Mononuclear cell (primary cell): ENCODE data around the gene ITCH. TPM values are rescaled to one million over a fixed set of nuclear protein-coding genes. Genes with fewer than 3 reads are reported as not detected.
"Not testable (repeated sequence)": the region's sequence is repeated elsewhere in the genome, so short reads cannot be mapped to it uniquely, and the experiment has no call there.

Experiments
- H3K27me3 ChIP-seq: 2 replicates; pipeline ENCODE4 v1.6.0; 2011; ENCODE audit warnings: low read length, control low read depth; ENCODE audit not compliant: insufficient read depth
- H3K4me1 ChIP-seq: 2 replicates; pipeline ENCODE4 v1.5.1; 2011; ENCODE audit warnings: mild to moderate bottlenecking, low read length, control low read depth; ENCODE audit not compliant: insufficient read depth
- H3K4me3 ChIP-seq: 2 replicates; pipeline ENCODE4 v1.5.1; 2011; ENCODE audit warnings: mild to moderate bottlenecking, low read length, moderate library complexity
- H3K9me3 ChIP-seq: 2 replicates; pipeline ENCODE4 v1.5.1; 2011; ENCODE audit warnings: low read depth, mild to moderate bottlenecking, control low read depth, low read length
- total RNA-seq: library from RNA; depleted of rRNA; stranded (reverse); fragments of >200 nt; gene quantifications from one replicate; pipeline ENCODE4 v1.2.3, GENCODE V29; 2012

Gene ITCH
- total RNA-seq, 1 donor = 80.0 TPM

- H3K4me3 ChIP-seq = no peak overlapping the region
- H3K9me3 ChIP-seq = no peaks in the 10 kb centered on the region
- no peaks in the 10 kb centered on the region for H3K27me3 ChIP-seq
- no peaks in the 10 kb centered on the region for H3K4me1 ChIP-seq
Observed at GRCh38 chr20:34507702-34508413, 144.8 kb downstream of the ITCH start.

DNA sequence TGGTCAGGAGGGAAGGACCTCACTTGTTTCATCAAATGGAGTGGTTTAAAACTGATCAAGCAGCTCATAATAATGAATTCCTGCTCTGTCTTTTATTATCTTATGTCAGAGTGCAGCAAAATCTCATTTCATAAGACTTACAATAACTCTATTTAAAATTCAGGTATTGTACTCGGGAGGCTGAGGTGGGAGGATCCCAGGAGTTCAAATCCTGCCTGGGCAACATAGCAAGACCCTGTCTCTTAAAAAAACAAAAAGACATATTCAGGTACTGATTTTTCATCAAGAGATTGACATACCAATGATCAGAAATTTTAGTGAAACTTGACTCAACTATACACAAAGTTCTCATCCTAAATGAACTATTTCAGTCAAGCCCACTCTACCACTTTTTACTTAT, 147.5 kb downstream of the ITCH start:
- H3K27me3 ChIP-seq = no peaks in the 10 kb centered on the region
- peaks cover 8% of the 10 kb centered on the region for H3K4me1 ChIP-seq
- no peak overlapping the region for H3K4me3 ChIP-seq
- H3K9me3 ChIP-seq = no peaks in the 10 kb centered on the region

DNA sequence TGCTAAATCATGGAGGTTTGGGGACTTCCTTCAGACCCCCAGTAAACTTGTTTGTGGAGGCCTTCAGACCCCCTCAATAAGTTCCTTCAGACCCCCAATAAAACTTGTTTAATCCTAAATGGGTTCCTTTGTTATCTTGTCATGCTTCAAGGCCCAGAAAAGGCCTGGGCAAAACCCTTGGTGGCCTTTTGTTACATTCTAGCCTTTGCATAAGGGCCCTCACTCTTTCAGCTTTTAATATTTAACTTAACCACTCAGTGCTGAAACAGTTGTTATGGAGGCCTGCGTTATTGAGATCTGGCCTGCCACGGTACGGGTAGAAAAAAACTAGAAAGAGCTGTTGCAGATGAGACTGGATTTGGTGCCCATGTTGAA, 148.8 kb downstream of the ITCH start:
- Histone ChIP-seq H3K27me3 (no peaks in the 10 kb centered on the region), H3K9me3 (no peaks in the 10 kb centered on the region), H3K4me1 (peaks cover 11% of the 10 kb centered on the region), H3K4me3 (no peak overlapping the region)

GRCh38 chr20:34512266-34512954, 149.3 kb downstream of the ITCH start:
- Histone ChIP-seq H3K9me3 (no peaks in the 10 kb centered on the region), H3K4me1 (peaks cover 13% of the 10 kb centered on the region), H3K4me3 (no peak overlapping the region), H3K27me3 (no peaks in the 10 kb centered on the region)

GRCh38 chr20:34512955-34513419, 149.9 kb downstream of the ITCH start:
- Histone ChIP-seq H3K4me1 (peaks cover 17% of the 10 kb centered on the region), H3K4me3 (no peak overlapping the region), H3K27me3 (no peaks in the 10 kb centered on the region), H3K9me3 (no peaks in the 10 kb centered on the region)

GRCh38 chr20:34514034-34514433, 151.0 kb downstream of the ITCH start:
- H3K27me3 ChIP-seq, H3K4me3 ChIP-seq, H3K9me3 ChIP-seq: not testable (repeated sequence)
- H3K4me1 ChIP-seq = peaks cover 26% of the 10 kb centered on the region

- H3K9me3 ChIP-seq = no peaks in the 10 kb centered on the region
- H3K27me3 ChIP-seq = no peaks in the 10 kb centered on the region
- H3K4me1 ChIP-seq = peaks cover 26% of the 10 kb centered on the region
- peak overlapping the region; percentile 82 for H3K4me3 ChIP-seq
Observed at GRCh38 chr20:34514897-34515483, 151.9 kb downstream of the ITCH start.

GRCh38 chr20:34515484-34516246, 152.6 kb downstream of the ITCH start:
- Histone ChIP-seq H3K27me3 (no peaks in the 10 kb centered on the region), H3K4me1 (peaks cover 26% of the 10 kb centered on the region), H3K4me3 (peak overlapping the region; percentile 82), H3K9me3 (no peaks in the 10 kb centered on the region)

DNA sequence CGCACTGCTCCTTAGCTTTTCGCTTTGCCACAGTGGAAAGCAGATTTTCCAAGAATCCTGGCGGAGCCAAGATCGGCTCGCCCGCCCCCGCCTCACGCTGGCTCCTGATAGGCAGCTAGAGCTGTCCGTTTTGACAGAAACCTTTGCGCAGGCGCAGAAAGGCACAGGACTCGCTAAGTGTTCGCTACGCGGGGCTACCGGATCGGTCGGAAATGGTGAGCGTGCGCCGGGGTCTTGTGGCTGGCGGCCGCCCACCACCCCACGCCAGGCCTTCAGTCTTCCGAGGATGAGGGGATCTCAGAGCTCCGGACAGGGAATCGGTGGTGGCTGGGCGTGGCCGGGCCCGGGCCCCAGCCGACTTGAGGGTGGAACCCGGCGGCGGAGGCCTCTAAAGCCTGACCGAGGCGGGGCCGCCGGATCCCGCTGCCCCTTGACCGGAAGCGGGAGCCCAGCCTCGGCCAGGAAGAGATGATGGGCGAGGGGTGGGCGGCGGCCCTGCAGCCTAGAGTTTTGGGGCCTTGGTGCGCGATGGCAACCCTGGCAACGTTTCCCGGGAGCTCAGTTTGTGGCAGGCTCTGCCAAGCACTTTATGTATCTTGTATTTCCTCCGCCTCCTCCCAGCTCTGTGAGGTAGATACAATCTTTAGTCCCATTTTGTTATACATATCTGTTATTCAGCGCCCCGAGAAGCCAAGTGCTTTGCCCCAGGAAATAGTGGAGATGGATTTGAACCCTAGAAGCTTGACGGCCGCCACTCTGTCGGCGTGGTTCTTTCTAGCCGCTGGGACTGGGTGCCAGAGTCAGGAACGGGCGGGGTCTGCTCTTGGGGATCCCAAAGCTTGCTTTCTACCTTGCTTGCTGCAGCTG, 153.4 kb downstream of the ITCH start, which contains the start of gene DYNLRB1:
DYNLRB1 (plus strand) TSS at position 176 of the 867 bp plus-strand sequence; CDS start at position 213, 37 bp downstream.
- Histone ChIP-seq H3K9me3 (no peaks in the 10 kb centered on the region), H3K27me3 (no peaks in the 10 kb centered on the region), H3K4me1 (peaks cover 26% of the 10 kb centered on the region), H3K4me3 (peak within 1 kb of the TSS; percentile 82)

DNA sequence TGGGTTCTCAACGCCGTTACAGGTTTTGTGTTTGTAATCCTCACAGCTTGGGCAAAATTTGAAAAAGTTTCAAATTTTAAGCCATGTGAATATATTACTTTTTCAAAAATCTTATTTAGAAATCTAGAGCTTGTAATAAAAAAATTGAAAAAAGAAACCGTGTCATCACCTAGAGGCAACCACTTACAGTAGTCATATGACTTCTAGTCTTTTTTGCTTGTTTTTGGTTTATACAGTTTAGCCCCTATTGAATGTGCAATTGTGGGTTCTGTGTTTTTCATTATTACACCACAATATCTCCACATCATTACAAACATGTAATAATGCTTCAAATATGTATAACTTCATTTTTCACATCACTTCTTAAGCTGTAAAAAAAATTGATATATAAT, 154.0 kb downstream of the ITCH start:
- Histone ChIP-seq H3K9me3 (no peaks in the 10 kb centered on the region), H3K4me3 (peak overlapping the region; percentile 82), H3K27me3 (no peaks in the 10 kb centered on the region), H3K4me1 (peaks cover 26% of the 10 kb centered on the region)

- peaks cover 26% of the 10 kb centered on the region for H3K4me1 ChIP-seq
- H3K27me3 ChIP-seq, H3K4me3 ChIP-seq, H3K9me3 ChIP-seq: not testable (repeated sequence)
Observed at GRCh38 chr20:34518863-34519262, 155.8 kb downstream of the ITCH start.

GRCh38 chr20:34519841-34520240, 156.8 kb downstream of the ITCH start:
- not testable (repeated sequence) for H3K9me3 ChIP-seq, H3K27me3 ChIP-seq, H3K4me3 ChIP-seq
- peaks cover 25% of the 10 kb centered on the region for H3K4me1 ChIP-seq

GRCh38 chr20:34522969-34523871, 160.1 kb downstream of the ITCH start:
- Histone ChIP-seq H3K27me3 (no peaks in the 10 kb centered on the region), H3K4me1 (peaks cover 8% of the 10 kb centered on the region), H3K9me3 (no peaks in the 10 kb centered on the region), H3K4me3 (no peak overlapping the region)
